Dedifferentiated amniotic fluid mesenchymal stem cell (primary cell): ENCODE results near the gene DSCAML1.

Source experiments
- DNase-seq: peaks from one replicate; pipeline ENCODE4 v3.0.0-alpha.2; 2016; ENCODE audit errors: extremely low spot score

DSCAML1 gene

DNA sequence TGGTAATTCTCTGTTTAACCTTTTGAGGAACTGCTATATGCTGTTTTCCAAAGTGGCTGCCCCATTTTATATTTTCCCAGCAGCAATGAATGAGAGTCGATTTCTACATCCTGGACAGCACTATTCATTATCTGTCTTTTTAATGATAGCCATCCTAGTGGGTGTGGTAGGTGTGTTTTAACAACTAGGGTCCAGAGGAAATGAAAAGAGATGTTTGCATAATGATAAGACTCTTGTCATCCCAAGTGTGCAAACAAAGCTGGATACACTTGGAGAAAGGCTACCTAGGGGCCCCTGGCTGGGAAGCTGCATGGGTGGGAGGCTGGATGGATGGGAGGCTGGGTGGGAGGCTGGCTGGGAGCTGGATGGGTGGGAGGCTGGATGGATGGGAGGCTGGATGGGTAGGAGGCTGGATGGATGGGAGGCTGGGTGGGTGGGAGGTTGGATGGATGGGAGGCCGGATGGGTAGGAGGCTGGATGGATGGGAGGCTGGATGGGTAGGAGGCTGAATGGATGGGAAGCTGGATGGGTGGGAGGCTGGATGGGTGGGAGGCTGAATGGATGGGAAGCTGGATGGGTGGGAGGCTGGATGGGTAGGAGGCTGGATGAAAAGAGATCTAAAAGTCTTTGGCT, 158.0 kb downstream of the DSCAML1 start:
- DNase-seq = no peak

DNA sequence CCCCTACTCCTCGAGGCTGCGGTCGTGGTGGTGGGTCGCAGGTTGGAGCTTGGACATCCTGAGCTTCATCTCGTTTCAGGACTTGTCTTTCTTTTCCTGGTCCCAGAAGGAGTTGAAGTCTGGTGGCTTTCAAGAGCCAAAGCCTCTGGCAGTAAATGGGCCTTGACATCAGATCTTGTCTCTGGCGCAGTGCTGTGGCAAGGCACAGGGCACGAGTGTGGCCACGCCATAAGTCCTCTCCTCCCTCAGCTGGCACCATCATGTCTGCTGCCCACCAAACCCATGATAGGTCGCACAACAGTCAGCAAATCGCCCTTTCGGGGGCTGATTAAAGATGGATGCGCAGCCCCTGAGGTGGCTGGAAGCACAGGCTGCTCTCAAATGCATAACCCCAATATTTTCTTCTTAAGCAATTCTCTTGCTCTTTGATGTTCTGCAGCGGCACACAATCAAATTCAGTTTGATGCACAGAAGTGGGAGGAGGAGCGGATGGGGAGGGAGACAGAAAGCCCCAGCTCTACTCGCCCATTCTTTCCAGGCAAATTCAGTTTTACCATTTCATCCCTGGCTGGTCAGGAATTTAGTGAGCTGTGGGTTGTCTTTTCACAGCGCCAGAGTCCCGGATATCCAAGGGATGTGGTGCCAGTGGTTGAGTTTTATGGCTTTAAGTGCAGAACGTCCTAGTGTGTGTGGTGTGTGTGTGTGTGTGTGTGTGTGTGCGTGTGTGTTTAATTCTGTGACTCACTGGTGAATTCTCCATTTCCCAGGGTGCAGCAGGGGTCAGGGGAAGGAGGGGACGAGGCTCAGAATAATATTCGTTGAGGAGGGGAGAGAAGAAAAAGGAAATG, 162.0 kb downstream of the DSCAML1 start:
- no peak for DNase-seq

GRCh38 chr11:117633976-117634755, 162.8 kb downstream of the DSCAML1 start:
- DNase-seq = no peak

- no peak for DNase-seq
These were observed 163.7 kb downstream of the DSCAML1 start for GRCh38 chr11:117633186-117633754.

GRCh38 chr11:117632306-117632705, 164.7 kb downstream of the DSCAML1 start:
- no peak for DNase-seq

- DNase-seq = no peak
These were observed 165.5 kb downstream of the DSCAML1 start for GRCh38 chr11:117631336-117632140.

- no peak for DNase-seq
These were observed 167.0 kb downstream of the DSCAML1 start for GRCh38 chr11:117629891-117630538.

- no peak for DNase-seq
These were observed 167.9 kb downstream of the DSCAML1 start for GRCh38 chr11:117629146-117629545.

- no peak for DNase-seq
These were observed 169.8 kb downstream of the DSCAML1 start for GRCh38 chr11:117627259-117627658.

GRCh38 chr11:117626576-117626975, 170.4 kb downstream of the DSCAML1 start:
- DNase-seq = no peak

GRCh38 chr11:117625237-117625636, 171.8 kb downstream of the DSCAML1 start:
- DNase-seq = no peak

DNA sequence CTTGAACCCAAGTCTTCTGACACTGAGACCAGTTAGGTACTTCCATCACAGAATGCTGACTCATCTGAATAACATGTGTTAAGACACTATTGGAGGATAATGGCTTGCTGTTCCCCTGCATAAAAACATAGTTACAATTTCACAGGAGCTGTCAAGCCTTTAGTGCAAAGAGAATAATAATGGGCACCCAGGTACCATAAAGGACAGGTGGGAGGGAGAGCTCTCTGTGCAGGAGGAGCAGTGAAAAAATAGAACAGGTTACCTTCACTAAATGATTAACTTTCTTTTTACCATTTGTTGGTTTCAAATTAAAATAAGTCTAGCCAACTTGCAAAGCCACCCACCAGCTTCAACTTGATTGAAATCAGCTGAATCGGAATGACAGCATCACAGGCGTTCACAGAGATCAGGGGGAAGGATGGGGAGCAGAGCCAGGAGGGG, 173.2 kb downstream of the DSCAML1 start:
- no peak for DNase-seq

DNA sequence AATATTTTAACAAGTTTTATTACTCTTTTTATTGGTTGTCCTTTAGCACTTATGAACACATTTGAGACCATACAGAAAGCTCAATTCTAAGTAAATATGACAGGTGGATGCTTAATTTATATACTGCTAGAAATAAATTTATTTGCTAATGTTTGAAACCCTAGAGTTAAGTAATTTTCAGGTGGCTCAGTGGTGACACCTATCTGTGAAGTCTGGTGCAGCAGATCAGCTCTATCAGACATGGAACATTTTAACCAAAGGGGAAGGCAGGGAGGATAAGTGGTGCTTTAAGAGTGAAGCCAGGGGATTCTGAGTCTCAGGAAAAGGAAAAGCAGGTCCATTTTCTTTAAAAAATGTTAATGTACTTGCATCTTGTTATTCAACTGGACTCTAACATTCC, 175.8 kb downstream of the DSCAML1 start:
- DNase-seq = no peak

GRCh38 chr11:117620659-117621058, 176.4 kb downstream of the DSCAML1 start:
- DNase-seq = no peak

DNA sequence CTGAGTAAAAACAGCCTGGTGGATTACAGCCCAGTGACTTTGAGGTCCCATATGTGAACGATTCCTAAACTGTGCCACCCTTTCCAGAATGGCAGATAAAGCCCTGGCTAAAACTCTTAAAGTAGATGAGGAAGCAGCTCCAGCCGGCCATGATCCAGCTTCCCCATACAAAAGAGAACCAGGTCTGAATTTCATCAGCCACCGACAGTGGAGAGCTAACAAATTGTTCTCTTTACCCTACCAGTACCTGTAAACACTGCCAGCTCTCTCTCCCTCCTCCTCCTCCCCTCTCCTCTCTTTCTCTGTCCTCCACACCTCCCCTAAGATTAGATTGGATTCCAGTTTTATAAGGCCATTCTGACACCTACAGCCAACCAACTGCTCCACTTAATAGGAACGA, 176.9 kb downstream of the DSCAML1 start:
- no peak for DNase-seq

DNA sequence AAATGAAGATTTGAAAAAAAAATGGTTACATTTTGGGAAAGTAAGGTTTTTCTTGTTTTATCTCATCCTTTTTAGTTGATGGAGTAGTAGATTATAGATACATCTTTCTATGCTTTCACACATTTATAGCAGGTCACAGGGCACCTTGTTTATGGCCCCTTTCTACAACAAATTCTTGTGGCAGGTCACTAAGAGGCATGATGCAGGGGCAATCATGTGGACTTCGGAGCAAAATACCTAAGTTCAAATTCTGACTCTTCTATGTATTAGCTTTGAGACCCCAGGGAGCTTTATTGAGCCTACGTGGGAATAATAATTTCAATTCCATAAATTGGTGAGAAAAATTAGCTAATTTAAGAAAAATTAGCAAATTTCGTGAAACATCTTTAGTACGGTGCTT, 177.4 kb downstream of the DSCAML1 start:
- DNase-seq = no peak

- DNase-seq = no peak
These were observed 178.0 kb downstream of the DSCAML1 start for GRCh38 chr11:117618982-117619355.

- DNase-seq = no peak
These were observed 178.6 kb downstream of the DSCAML1 start for GRCh38 chr11:117618302-117618981.

DNA sequence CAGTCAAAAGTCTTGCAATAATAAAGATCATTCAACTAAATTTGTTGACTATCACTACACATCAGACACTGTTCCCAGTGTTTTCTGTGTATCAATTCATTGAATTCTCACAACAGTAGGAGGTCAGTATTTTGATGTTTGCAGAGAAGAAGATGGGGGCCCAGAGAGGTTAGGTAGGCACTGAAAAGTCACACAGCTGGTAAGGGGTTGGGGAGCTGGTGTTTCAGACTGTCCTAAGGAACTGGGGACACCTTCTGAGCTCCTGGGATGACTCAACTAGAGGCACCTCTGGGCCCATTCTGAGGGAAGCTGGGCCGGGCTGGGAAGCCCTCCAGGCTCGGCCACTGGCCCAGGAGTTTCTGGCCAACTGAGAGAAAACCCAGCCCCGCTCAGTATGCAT, 180.0 kb downstream of the DSCAML1 start:
- DNase-seq = no peak

- DNase-seq = no peak
These were observed 182.3 kb downstream of the DSCAML1 start for GRCh38 chr11:117614728-117615127.
